Neutrophil (primary cell): Measurements from ENCODE around the gene TAF8.

ENCODE experiments used
- H3K27ac ChIP-seq: fragments of 200-600 bp; sonication (generic); 2 replicates; pipeline ENCODE4 v1.5.1; 2016; ENCODE audit warnings: mild to moderate bottlenecking, moderate library complexity
- H3K27me3 ChIP-seq: fragments of 200-600 bp; sonication (generic); 2 replicates; pipeline ENCODE4 v1.6.0; 2016; ENCODE audit warnings: mild to moderate bottlenecking
- H3K36me3 ChIP-seq: fragments of 200-600 bp; sonication (generic); 2 replicates; pipeline ENCODE4 v1.5.1; 2017
- H3K4me1 ChIP-seq, 2 experiments: fragments of 200-600 bp in 1 of 2; sonication (generic) in 1 of 2; 1 replicate in 1 of 2; 2 replicates in 1 of 2; pipeline versions ENCODE4 v1.5.1 to v1.6.1; 2013 to 2016; ENCODE audit warnings: low read depth in 1 of 2, low read length in 1 of 2, mild to moderate bottlenecking in 1 of 2, moderate library complexity in 1 of 2; ENCODE audit not compliant: control insufficient read depth in 1 of 2, insufficient read depth in 1 of 2
- H3K4me3 ChIP-seq, 2 experiments: fragments of 200-600 bp in 1 of 2; sonication (generic) in 1 of 2; 1 replicate in 1 of 2; 2 replicates in 1 of 2; pipeline ENCODE4 v1.5.1; 2013 to 2016; ENCODE audit warnings: low read depth in 1 of 2, low read length in 1 of 2, mild to moderate bottlenecking in 1 of 2, moderate library complexity in 1 of 2
- H3K9me3 ChIP-seq: fragments of 200-600 bp; sonication (generic); 2 replicates; pipeline ENCODE4 v1.5.1; 2016
- CTCF ChIP-seq: fragments of 200-600 bp; sonication (generic); IDR thresholded peaks from 2 replicates; pipeline ENCODE4 v1.5.1; 2016; ENCODE audit warnings: antibody characterized with exemption

Gene TAF8

GRCh38 chr6:42026540-42026939, 23.8 kb upstream of the TAF8 start:
- Histone ChIP-seq H3K36me3 (no peaks in the 10 kb centered on the region), H3K27me3 (no peaks in the 10 kb centered on the region), H3K9me3 (no peaks in the 10 kb centered on the region), H3K27ac (peak overlapping the region; percentile 96), H3K4me3 (peak overlapping the region in 1 of 2 experiments; percentile 51), H3K4me1 (peaks cover 78 to 85% of the 10 kb centered on the region in 2 experiments)
- no peak for TF ChIP-seq CTCF

- Histone ChIP-seq H3K4me1 (peaks cover 81 to 86% of the 10 kb centered on the region in 2 experiments), H3K27me3 (no peaks in the 10 kb centered on the region), H3K36me3 (no peaks in the 10 kb centered on the region), H3K9me3 (no peaks in the 10 kb centered on the region), H3K4me3 (peak overlapping the region; percentile 51 to 62), H3K27ac (peak overlapping the region; percentile 96)
- no peak for TF ChIP-seq CTCF
Measured at GRCh38 chr6:42028234-42029061, 21.9 kb upstream of the TAF8 start.

- Histone ChIP-seq H3K36me3 (no peaks in the 10 kb centered on the region), H3K4me1 (peaks cover 81 to 86% of the 10 kb centered on the region in 2 experiments), H3K27me3 (no peaks in the 10 kb centered on the region), H3K4me3 (peak overlapping the region; percentile 51 to 62), H3K9me3 (no peaks in the 10 kb centered on the region), H3K27ac (peak overlapping the region; percentile 96)
- no peak for TF ChIP-seq CTCF
Measured at GRCh38 chr6:42029062-42029685, 21.1 kb upstream of the TAF8 start.

GRCh38 chr6:42029881-42030280, 20.4 kb upstream of the TAF8 start:
- Histone ChIP-seq H3K4me1 (peaks cover 80 to 83% of the 10 kb centered on the region in 2 experiments), H3K27me3 (no peaks in the 10 kb centered on the region), H3K9me3 (no peaks in the 10 kb centered on the region), H3K27ac (peak overlapping the region; percentile 96), H3K36me3 (no peaks in the 10 kb centered on the region), H3K4me3 (peak overlapping the region in 1 of 2 experiments; percentile 51)
- TF ChIP-seq CTCF: no peak

- TF ChIP-seq CTCF: no peak
- Histone ChIP-seq H3K27ac (peak overlapping the region; percentile 96), H3K27me3 (no peaks in the 10 kb centered on the region), H3K4me3 (peak overlapping the region in 1 of 2 experiments; percentile 31), H3K36me3 (no peaks in the 10 kb centered on the region), H3K4me1 (peaks cover 71 to 73% of the 10 kb centered on the region in 2 experiments), H3K9me3 (no peaks in the 10 kb centered on the region)
Measured at GRCh38 chr6:42030585-42031506, 19.5 kb upstream of the TAF8 start.
